HepG2 (cell line): ENCODE data around the gene CTDNEP1. TPM values are rescaled to one million over a fixed set of nuclear protein-coding genes. Genes with fewer than 3 reads are reported as not detected.

Experiments used
- KDM4B ChIP-seq: sonication (generic); formaldehyde crosslinking; IDR thresholded peaks from 2 replicates; pipeline ENCODE4 v1.4.0; 2020; ENCODE audit warnings: missing genetic modification reagents
- RORA ChIP-seq: sonication (generic); formaldehyde crosslinking; IDR thresholded peaks from 2 replicates; pipeline ENCODE4 v1.5.0; 2020; ENCODE audit warnings: mild to moderate bottlenecking, missing genetic modification reagents, moderate library complexity
- SRSF4 ChIP-seq: fragments of 200-400 bp; formaldehyde crosslinking; IDR thresholded peaks from one replicate; pipeline ENCODE4 v1.6.1; 2018; ENCODE audit warnings: mild to moderate bottlenecking, low read depth, low read length, moderate library complexity; ENCODE audit not compliant: poor library complexity, severe bottlenecking
- TAF1 ChIP-seq: sonication (generic); formaldehyde crosslinking; IDR thresholded peaks from 2 replicates; pipeline ENCODE4 v1.4.0; 2020; ENCODE audit warnings: missing genetic modification reagents
- TEAD3 ChIP-seq: optimal IDR thresholded peaks from 2 replicates; pipeline ENCODE3; 2016; ENCODE audit warnings: borderline replicate concordance
- ZC3H13 ChIP-seq: sonication (generic); formaldehyde crosslinking; IDR thresholded peaks from 2 replicates; pipeline ENCODE4 v1.8.1; 2023; ENCODE audit warnings: mild to moderate bottlenecking, missing genetic modification reagents, moderate library complexity
- ZHX2 ChIP-seq, 2 experiments: sonication (generic) in 1 of 2; formaldehyde crosslinking in 1 of 2; IDR thresholded peaks; 2 replicates each; pipeline versions ENCODE4 v1.6.1 to v1.9.0; 2014 to 2022; ENCODE audit warnings: antibody characterized with exemption in 1 of 2, borderline replicate concordance in 1 of 2, inconsistent platforms in 1 of 2, low read depth in 1 of 2, missing genetic modification reagents in 1 of 2
- ZNF101 ChIP-seq: sonication (generic); formaldehyde crosslinking; IDR thresholded peaks from 2 replicates; pipeline ENCODE4 v1.4.0; 2020; ENCODE audit warnings: mild to moderate bottlenecking, low read depth, missing genetic modification reagents, borderline replicate concordance
- ZNF143 ChIP-seq: sonication (generic); formaldehyde crosslinking; IDR thresholded peaks from 2 replicates; pipeline ENCODE4 v1.4.0; 2020; ENCODE audit warnings: missing genetic modification reagents
- ZNF326 ChIP-seq: sonication (generic); formaldehyde crosslinking; IDR thresholded peaks from 2 replicates; pipeline ENCODE4 v1.4.0; 2020; ENCODE audit warnings: missing genetic modification reagents, borderline replicate concordance
- ZNF550 ChIP-seq: sonication (generic); formaldehyde crosslinking; IDR thresholded peaks from 2 replicates; pipeline ENCODE4 v1.4.0; 2020; ENCODE audit warnings: mild to moderate bottlenecking, missing genetic modification reagents, borderline replicate concordance
- ZNF605 ChIP-seq: sonication (generic); formaldehyde crosslinking; IDR thresholded peaks from 2 replicates; pipeline ENCODE4 v1.8.0; 2022; ENCODE audit warnings: mild to moderate bottlenecking, missing genetic modification reagents
- ZNF652 ChIP-seq: IDR thresholded peaks from 2 replicates; pipeline ENCODE4 v1.6.1; 2016; ENCODE audit warnings: low read depth, borderline replicate concordance
- ZNF713 ChIP-seq: sonication (generic); formaldehyde crosslinking; IDR thresholded peaks from 2 replicates; pipeline ENCODE4 v1.4.0; 2020; ENCODE audit warnings: mild to moderate bottlenecking, missing genetic modification reagents
- polyA plus RNA-seq, 8 experiments: library from polyadenylated mRNA; depleted of rRNA in 3 of 8; stranded (reverse) in 7 of 8; unstranded in 1 of 8; fragments of >200 nt; fragmentation: Illumina TruSeq in 4 of 8; extraction: Trizol in 4 of 8; gene quantifications; 2 replicates each; pipeline versions ENCODE4 v1.2.1 to v1.2.3, GENCODE V29; 2011 to 2016; ENCODE audit warnings: low read depth in 4 of 8, missing spikeins in 1 of 8, mixed read lengths in 1 of 8; ENCODE audit not compliant: insufficient read depth in 1 of 8
- total RNA-seq, 5 experiments: library from RNA; depleted of rRNA; stranded (reverse); fragments of >200 nt; fragmentation: Illumina TruSeq; extraction: Trizol; gene quantifications; 2 replicates each; pipeline ENCODE4 v1.2.3, GENCODE V29; 2016; ENCODE audit warnings: low read depth in 1 of 5
- TF ChIP-seq, protein P1 (sequence below): IDR thresholded peaks from 2 replicates; pipeline ENCODE4 v1.6.1; 2016; ENCODE audit warnings: mild to moderate bottlenecking
- TF ChIP-seq, protein P2 (sequence below): sonication (generic); formaldehyde crosslinking; IDR thresholded peaks from 2 replicates; pipeline ENCODE4 v1.5.1; 2020; ENCODE audit warnings: mild to moderate bottlenecking, missing genetic modification reagents, moderate library complexity
- TF ChIP-seq, protein P3 (sequence below): sonication (generic); formaldehyde crosslinking; IDR thresholded peaks from 2 replicates; pipeline ENCODE4 v1.4.0; 2020; ENCODE audit warnings: missing genetic modification reagents

The CTDNEP1 gene
- total and polyA plus RNA-seq, 2 of the 13 experiments (the other 11 are each of a cell fraction or from before 2014, with no cell fraction given) = 19.8 to 118 TPM

DNA sequence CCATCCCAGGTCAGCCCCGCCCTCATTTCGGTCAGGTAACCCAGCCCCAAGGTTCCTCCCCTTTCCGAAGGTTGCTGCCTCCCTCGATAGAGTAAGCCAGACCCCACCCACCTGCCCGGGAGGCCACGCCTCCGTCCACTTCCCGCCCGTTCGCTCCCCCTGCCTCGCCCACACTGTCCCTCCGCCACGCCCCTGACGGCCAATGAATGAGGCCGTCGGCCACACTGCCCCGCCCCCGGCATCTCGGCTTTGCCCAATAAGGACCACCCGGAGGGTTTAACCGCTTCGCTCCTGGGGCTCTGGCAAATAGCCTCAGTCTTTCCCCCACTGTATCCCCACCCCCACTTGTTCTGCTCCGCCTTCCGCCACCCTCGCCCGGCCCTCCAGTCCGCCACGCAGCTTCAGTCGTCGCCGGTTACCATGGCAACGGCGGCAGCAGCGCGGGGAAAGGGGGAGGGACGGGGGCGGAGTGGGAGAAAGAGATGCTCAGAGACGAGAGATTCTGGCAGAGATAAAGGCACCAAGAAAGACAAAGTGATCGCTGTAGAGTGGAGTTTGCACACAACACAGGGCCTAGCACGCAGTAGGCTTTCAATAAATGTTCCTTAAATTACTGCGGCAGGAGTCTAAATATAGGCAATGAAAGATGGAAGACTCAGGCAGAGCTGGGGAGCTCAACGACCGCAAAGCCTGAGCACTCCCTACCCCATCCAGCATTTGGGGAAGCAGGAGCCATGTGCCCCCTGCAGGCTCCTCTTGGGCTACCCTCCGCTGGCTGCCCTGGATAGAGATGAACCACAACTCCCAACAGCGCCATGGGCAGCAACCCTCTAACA is 37.0 kb downstream of the CTDNEP1 start (continued):
- TF ChIP-seq ZHX2 (IDR thresholded peaks at IDR 0.05; ENCODE audit: low read depth) (no peak), ZHX2 (CRISPR knock-in tag; IDR thresholded peaks at IDR 0.05; ENCODE audit: borderline replicate concordance) (no peak), ZC3H13 (no peak), ZNF326 (no peak), RORA (no peak), ZNF550 (CRISPR knock-in tag) (no peak), SRSF4 (no peak), ZNF713 (CRISPR knock-in tag) (no peak), ZNF605 (peak; percentile 87), ZNF652 (CRISPR knock-in tag) (peak; percentile 98), TAF1 (CRISPR knock-in tag) (no peak), KDM4B (CRISPR knock-in tag) (no peak), ZNF143 (CRISPR knock-in tag) (peak; percentile 99), TEAD3 (CRISPR knock-in tag) (peak; percentile 19), ZNF101 (CRISPR knock-in tag) (no peak)
- TF ChIP-seq, protein P1, sequence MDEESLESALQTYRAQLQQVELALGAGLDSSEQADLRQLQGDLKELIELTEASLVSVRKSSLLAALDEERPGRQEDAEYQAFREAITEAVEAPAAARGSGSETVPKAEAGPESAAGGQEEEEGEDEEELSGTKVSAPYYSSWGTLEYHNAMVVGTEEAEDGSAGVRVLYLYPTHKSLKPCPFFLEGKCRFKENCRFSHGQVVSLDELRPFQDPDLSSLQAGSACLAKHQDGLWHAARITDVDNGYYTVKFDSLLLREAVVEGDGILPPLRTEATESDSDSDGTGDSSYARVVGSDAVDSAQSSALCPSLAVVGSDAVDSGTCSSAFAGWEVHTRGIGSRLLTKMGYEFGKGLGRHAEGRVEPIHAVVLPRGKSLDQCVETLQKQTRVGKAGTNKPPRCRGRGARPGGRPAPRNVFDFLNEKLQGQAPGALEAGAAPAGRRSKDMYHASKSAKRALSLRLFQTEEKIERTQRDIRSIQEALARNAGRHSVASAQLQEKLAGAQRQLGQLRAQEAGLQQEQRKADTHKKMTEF (CRISPR knock-in tag) = peak; percentile 40; the same call in 1 of the 2 replicates
- TF ChIP-seq, protein P2, sequence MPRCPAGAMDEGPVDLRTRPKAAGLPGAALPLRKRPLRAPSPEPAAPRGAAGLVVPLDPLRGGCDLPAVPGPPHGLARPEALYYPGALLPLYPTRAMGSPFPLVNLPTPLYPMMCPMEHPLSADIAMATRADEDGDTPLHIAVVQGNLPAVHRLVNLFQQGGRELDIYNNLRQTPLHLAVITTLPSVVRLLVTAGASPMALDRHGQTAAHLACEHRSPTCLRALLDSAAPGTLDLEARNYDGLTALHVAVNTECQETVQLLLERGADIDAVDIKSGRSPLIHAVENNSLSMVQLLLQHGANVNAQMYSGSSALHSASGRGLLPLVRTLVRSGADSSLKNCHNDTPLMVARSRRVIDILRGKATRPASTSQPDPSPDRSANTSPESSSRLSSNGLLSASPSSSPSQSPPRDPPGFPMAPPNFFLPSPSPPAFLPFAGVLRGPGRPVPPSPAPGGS (CRISPR knock-in tag) = no peak
- TF ChIP-seq, protein P3, sequence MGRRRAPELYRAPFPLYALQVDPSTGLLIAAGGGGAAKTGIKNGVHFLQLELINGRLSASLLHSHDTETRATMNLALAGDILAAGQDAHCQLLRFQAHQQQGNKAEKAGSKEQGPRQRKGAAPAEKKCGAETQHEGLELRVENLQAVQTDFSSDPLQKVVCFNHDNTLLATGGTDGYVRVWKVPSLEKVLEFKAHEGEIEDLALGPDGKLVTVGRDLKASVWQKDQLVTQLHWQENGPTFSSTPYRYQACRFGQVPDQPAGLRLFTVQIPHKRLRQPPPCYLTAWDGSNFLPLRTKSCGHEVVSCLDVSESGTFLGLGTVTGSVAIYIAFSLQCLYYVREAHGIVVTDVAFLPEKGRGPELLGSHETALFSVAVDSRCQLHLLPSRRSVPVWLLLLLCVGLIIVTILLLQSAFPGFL (CRISPR knock-in tag) = no peak
